HG02870 (cell line): ENCODE measurements around the gene SEPTIN2.
"Not testable (repeated sequence)": the region's sequence is repeated elsewhere in the genome, so short reads cannot be mapped to it uniquely, and the experiment has no call there.

Experiments
- ATAC-seq: cut with Tn5 transposase; IDR thresholded peaks from one replicate; pipeline ENCODE4 v1.9.1; 2021; ENCODE audit warnings: mild to moderate bottlenecking, moderate library complexity; ENCODE audit not compliant: unreplicated experiment

The SEPTIN2 gene

GRCh38 chr2:241315879-241316631 is at the start of gene SEPTIN2:
Gene SEPTIN2, plus strand, starts transcription at chr2:241315925. Its CDS starts 8,308 bp downstream, at chr2:241324233.
- peak; percentile 29 for ATAC-seq

- ATAC-seq: no peak
Measured at GRCh38 chr2:241267249-241268067, 48.3 kb upstream of the SEPTIN2 start.

GRCh38 chr2:241268306-241268705 is 47.4 kb upstream of the SEPTIN2 start:
- ATAC-seq: no peak

GRCh38 chr2:241268716-241269445 is 46.8 kb upstream of the SEPTIN2 start:
- ATAC-seq: no peak

GRCh38 chr2:241269707-241270520 is 45.8 kb upstream of the SEPTIN2 start:
- no peak for ATAC-seq

GRCh38 chr2:241270531-241270930 is 45.2 kb upstream of the SEPTIN2 start:
- no peak for ATAC-seq

- no peak for ATAC-seq
Measured at GRCh38 chr2:241271706-241272302, 43.9 kb upstream of the SEPTIN2 start.

- no peak for ATAC-seq
Measured at GRCh38 chr2:241272303-241273209, 43.2 kb upstream of the SEPTIN2 start.

GRCh38 chr2:241273210-241274020 is 42.3 kb upstream of the SEPTIN2 start:
- ATAC-seq: no peak

- no peak for ATAC-seq
Measured at GRCh38 chr2:241274127-241274526, 41.6 kb upstream of the SEPTIN2 start.

- ATAC-seq: no peak
Measured at GRCh38 chr2:241275504-241275903, 40.2 kb upstream of the SEPTIN2 start.

- ATAC-seq: no peak
Measured at GRCh38 chr2:241275910-241276309, 39.8 kb upstream of the SEPTIN2 start.

GRCh38 chr2:241278306-241278705 is 37.4 kb upstream of the SEPTIN2 start:
- not testable (repeated sequence) for ATAC-seq

- ATAC-seq: no peak
Measured at GRCh38 chr2:241279413-241279812, 36.3 kb upstream of the SEPTIN2 start.

- no peak for ATAC-seq
Measured at GRCh38 chr2:241279828-241280227, 35.9 kb upstream of the SEPTIN2 start.

GRCh38 chr2:241280291-241280690 is 35.4 kb upstream of the SEPTIN2 start:
- ATAC-seq: no peak

GRCh38 chr2:241282555-241282954 is 33.2 kb upstream of the SEPTIN2 start:
- no peak for ATAC-seq

GRCh38 chr2:241285596-241285995 is 30.1 kb upstream of the SEPTIN2 start:
- ATAC-seq: no peak
